Right kidney (tissue), 1 donor: Measurements from ENCODE around the gene EMP3.
"Not testable (repeated sequence)": the region's sequence is repeated elsewhere in the genome, so short reads cannot be mapped to it uniquely, and the experiment has no call there.

ENCODE experiments used
- DNase-seq: peaks from one replicate; pipeline ENCODE4 v3.0.0-alpha.2; 2016

EMP3 gene

GRCh38 chr19:48311384-48311783 lies 14.0 kb upstream of the EMP3 start:
- DNase-seq, result no peak

GRCh38 chr19:48315712-48316111 lies 9.6 kb upstream of the EMP3 start:
- no peak for DNase-seq

GRCh38 chr19:48317708-48317960 lies 7.7 kb upstream of the EMP3 start:
- not testable (repeated sequence) for DNase-seq

- DNase-seq, result peak; percentile 6
These were observed 6.9 kb upstream of the EMP3 start for GRCh38 chr19:48318286-48318987.

GRCh38 chr19:48319647-48320541 lies 5.5 kb upstream of the EMP3 start:
- DNase-seq, result peak; percentile 66

GRCh38 chr19:48321372-48321621 lies 4.1 kb upstream of the EMP3 start:
- DNase-seq, result no peak

- peak; percentile 97 for DNase-seq
These were observed 3.4 kb upstream of the EMP3 start for GRCh38 chr19:48321622-48322591.

GRCh38 chr19:48329167-48329891 lies 4.0 kb downstream of the EMP3 start:
- no peak for DNase-seq

- peak; percentile 79 for DNase-seq
These were observed 4.8 kb downstream of the EMP3 start for GRCh38 chr19:48330012-48330681.

GRCh38 chr19:48332351-48332661 lies 7.0 kb downstream of the EMP3 start:
- DNase-seq, result no peak

- peak; percentile 86 for DNase-seq
These were observed 7.5 kb downstream of the EMP3 start for GRCh38 chr19:48332662-48333466.

- DNase-seq, result peak; percentile 73
These were observed 8.4 kb downstream of the EMP3 start for GRCh38 chr19:48333467-48334384.

GRCh38 chr19:48338253-48338755 lies 13.0 kb downstream of the EMP3 start:
- DNase-seq, result no peak

- no peak for DNase-seq
These were observed 13.6 kb downstream of the EMP3 start for GRCh38 chr19:48338802-48339503.

- no peak for DNase-seq
These were observed 15.6 kb downstream of the EMP3 start for GRCh38 chr19:48340995-48341394.

- DNase-seq, result no peak
These were observed 16.4 kb downstream of the EMP3 start for GRCh38 chr19:48341515-48342413.

- no peak for DNase-seq
These were observed 17.0 kb downstream of the EMP3 start for GRCh38 chr19:48342414-48342738.
